HG03103 (cell line): Measurements from ENCODE around the gene CDC25A.

Experiments used
- ATAC-seq: cut with Tn5 transposase; IDR thresholded peaks from one replicate; pipeline ENCODE4 v1.9.1; 2021; ENCODE audit warnings: low read depth; ENCODE audit not compliant: unreplicated experiment

Gene CDC25A

DNA sequence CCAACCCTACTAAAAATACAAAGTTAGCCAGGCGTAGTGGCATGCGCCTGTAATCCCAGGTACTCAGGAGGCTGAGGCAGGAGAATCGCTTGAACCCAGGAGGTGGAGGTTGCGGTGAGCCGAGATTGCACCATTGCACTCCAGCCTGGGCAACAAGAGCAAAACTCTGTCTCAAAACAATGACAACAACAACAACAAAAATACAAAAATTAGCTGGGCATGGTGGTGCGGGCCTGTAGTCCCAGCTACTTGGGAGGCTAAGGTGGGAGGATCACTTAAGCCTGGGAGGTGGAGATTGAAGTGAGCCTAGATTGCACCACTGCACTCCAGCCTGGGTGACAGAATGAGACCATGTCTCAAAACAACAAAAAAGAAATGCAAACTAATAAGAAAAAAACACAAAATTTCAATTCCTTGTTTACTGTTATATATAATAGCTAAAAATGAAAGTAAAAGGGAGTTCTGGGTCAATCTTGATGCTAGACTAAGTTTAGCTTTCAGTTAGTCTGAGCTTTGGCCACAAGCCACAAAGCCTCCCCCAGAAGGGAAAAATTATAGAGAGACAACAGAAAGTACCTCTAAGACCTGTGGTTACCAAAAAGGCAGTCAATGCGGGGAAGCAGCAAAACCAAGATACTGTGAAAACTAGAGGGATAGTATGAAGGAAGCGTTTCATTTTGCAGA, 76.0 kb downstream of the CDC25A start:
- ATAC-seq = peak; percentile 76

DNA sequence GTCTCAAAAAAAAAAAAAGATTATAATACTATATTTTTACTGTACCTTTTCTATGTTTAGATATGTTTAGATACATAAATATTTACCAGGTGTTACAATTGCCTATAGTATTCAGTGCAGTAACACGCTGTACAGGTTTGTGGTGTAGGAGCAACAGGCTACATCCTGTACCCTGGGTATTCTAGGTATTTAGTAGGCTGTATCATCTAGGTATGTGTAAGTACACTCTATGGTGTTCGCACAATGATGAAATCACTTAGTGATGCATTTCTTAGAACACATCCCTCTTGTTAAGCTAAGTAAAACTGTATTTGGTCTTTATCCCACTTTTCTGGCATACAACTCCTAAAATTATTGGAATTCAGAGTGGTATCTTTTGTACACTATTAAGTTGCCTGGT, 77.8 kb downstream of the CDC25A start:
- ATAC-seq = no peak

DNA sequence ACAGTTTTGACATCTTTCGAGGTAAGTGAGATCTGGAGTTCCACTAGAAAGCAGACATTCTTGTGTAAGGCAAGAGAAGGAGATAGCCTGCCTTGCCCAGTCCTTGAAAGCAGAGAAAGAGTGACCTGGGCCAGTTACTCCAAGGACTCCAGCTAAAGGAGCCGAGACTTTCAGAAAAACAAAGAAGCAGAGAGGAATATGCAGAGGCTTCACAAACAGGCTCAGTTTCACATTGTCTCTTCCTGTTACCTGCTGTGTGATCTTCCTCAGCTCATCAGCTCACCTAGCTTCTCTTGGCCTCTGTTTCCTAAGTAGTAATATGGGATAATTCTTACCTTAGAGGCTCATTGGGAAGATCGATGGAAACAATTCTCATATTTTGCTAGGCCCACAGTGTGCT, 81.0 kb downstream of the CDC25A start:
- ATAC-seq = no peak
